PC-3 (cell line): ENCODE data around the gene PVR. TPM values are rescaled to one million over a fixed set of nuclear protein-coding genes. Genes with fewer than 3 reads are reported as not detected.
A peak's percentile ranks its signal among the peaks of the same experiment; 100 is the strongest.
"Not testable (repeated sequence)": the region's sequence is repeated elsewhere in the genome, so short reads cannot be mapped to it uniquely, and the experiment has no call there.

Experiments
- ATAC-seq: fragments of 200-7000 bp; cut with Tn5 transposase; 2 replicates; pipeline ENCODE4 v1.9.1; 2020; ENCODE audit warnings: mild to moderate bottlenecking, moderate library complexity
- BruUV-seq: library from RNA; stranded (reverse); fragments of 400-500 nt; replicated peaks from 2 replicates; lab custom pipeline; 2021; lab: Mats Ljungman, UMichigan
- CTCF ChIA-PET: fragments of 300-600 bp; sonication (Branson Sonifier 250); formaldehyde crosslinking; loops from one replicate; lab custom pipeline; 2022; ENCODE audit warnings: antibody characterized with exemption; lab: Charles Lee
- POLR2A ChIA-PET: fragments of 300-600 bp; sonication (Branson Sonifier 250); formaldehyde crosslinking; loops from one replicate; lab custom pipeline; 2022; ENCODE audit warnings: antibody characterized with exemption; ENCODE audit not compliant: unreplicated experiment; lab: Charles Lee
- DNase-seq: peaks from one replicate; pipeline ENCODE4 v3.0.0-alpha.2; 2015
- H2AFZ ChIP-seq: fragments of 300-600 bp; sonication (generic); 2 replicates; pipeline ENCODE4 v1.6.0; 2016; ENCODE audit warnings: antibody characterized with exemption, low read length
- H3F3A ChIP-seq: fragments of 300-600 bp; sonication (generic); one replicate; pipeline ENCODE4 v1.6.0; 2017; ENCODE audit warnings: antibody characterized with exemption, low read length, control low read depth, mild to moderate bottlenecking; ENCODE audit not compliant: unreplicated experiment
- H3K27ac ChIP-seq: fragments of 300-600 bp; sonication (generic); 2 replicates; pipeline ENCODE4 v1.5.1; 2016; ENCODE audit warnings: mild to moderate bottlenecking, low read length
- H3K27me3 ChIP-seq: fragments of 300-600 bp; sonication (generic); 2 replicates; pipeline ENCODE4 v1.6.1; 2016; ENCODE audit warnings: low read length, mixed read lengths
- H3K36me3 ChIP-seq: fragments of 300-600 bp; sonication (generic); 2 replicates; pipeline ENCODE4 v1.6.1; 2016; ENCODE audit warnings: low read depth, mixed run types, low read length, mixed read lengths
- H3K4me1 ChIP-seq: fragments of 300-600 bp; sonication (generic); 2 replicates; pipeline ENCODE4 v1.5.1; 2016; ENCODE audit warnings: low read length; ENCODE audit not compliant: insufficient read depth
- H3K4me2 ChIP-seq: fragments of 300-600 bp; sonication (generic); 2 replicates; pipeline ENCODE4 v1.6.0; 2016; ENCODE audit warnings: low read length
- H3K4me3 ChIP-seq: fragments of 300-600 bp; sonication (generic); 2 replicates; pipeline ENCODE4 v1.5.1; 2016; ENCODE audit warnings: mild to moderate bottlenecking, low read length, mixed read lengths
- H3K79me2 ChIP-seq: fragments of 300-600 bp; sonication (generic); 2 replicates; pipeline ENCODE4 v1.6.1; 2017; ENCODE audit warnings: low read length, mixed read lengths
- H3K9ac ChIP-seq: fragments of 300-600 bp; sonication (generic); 2 replicates; pipeline ENCODE4 v1.6.0; 2016; ENCODE audit warnings: mild to moderate bottlenecking, low read length
- H3K9me2 ChIP-seq: fragments of 300-600 bp; sonication (generic); replicated peaks from 2 replicates; pipeline ENCODE4 v1.6.1; 2016; ENCODE audit warnings: mixed run types, low read length, mixed read lengths
- H3K9me3 ChIP-seq: fragments of 300-600 bp; sonication (generic); 2 replicates; pipeline ENCODE4 v1.6.1; 2016; ENCODE audit warnings: low read length, mixed read lengths
- H4K20me1 ChIP-seq: fragments of 300-600 bp; sonication (generic); 2 replicates; pipeline ENCODE4 v1.6.1; 2016; ENCODE audit warnings: low read length, mixed read lengths
- EZH2 ChIP-seq: fragments of 300-600 bp; sonication (generic); IDR thresholded peaks from one replicate; pipeline ENCODE4 v1.6.1; 2017; ENCODE audit warnings: antibody characterized with exemption, mild to moderate bottlenecking, low read length; ENCODE audit not compliant: unreplicated experiment
- EZH2phosphoT487 ChIP-seq: fragments of 300-600 bp; sonication (generic); IDR thresholded peaks from 2 replicates; pipeline ENCODE4 v1.6.1; 2018; ENCODE audit warnings: mild to moderate bottlenecking, antibody characterized with exemption, low read length, borderline replicate concordance
- intact Hi-C: fragments of 100-400 bp; cut with micrococcal nuclease; formaldehyde crosslinking; loops from 2 replicates; pipeline ENCODE4 v1.9.0; 2023
- total RNA-seq: library from RNA; depleted of rRNA; stranded (reverse); fragments of >200 nt; gene quantifications from 2 replicates; pipeline ENCODE4 v1.2.3, GENCODE V29; 2014
- TF ChIP-seq, protein P1 (sequence below): fragments of 300-600 bp; sonication (generic); conservative IDR thresholded peaks from 2 replicates; pipeline ENCODE4 v1.5.1; 2017; ENCODE audit warnings: antibody characterized with exemption, low read depth, mild to moderate bottlenecking, low read length

The PVR gene
- total RNA-seq, 1 experiment from 2014 or later = 75.3 TPM

DNA sequence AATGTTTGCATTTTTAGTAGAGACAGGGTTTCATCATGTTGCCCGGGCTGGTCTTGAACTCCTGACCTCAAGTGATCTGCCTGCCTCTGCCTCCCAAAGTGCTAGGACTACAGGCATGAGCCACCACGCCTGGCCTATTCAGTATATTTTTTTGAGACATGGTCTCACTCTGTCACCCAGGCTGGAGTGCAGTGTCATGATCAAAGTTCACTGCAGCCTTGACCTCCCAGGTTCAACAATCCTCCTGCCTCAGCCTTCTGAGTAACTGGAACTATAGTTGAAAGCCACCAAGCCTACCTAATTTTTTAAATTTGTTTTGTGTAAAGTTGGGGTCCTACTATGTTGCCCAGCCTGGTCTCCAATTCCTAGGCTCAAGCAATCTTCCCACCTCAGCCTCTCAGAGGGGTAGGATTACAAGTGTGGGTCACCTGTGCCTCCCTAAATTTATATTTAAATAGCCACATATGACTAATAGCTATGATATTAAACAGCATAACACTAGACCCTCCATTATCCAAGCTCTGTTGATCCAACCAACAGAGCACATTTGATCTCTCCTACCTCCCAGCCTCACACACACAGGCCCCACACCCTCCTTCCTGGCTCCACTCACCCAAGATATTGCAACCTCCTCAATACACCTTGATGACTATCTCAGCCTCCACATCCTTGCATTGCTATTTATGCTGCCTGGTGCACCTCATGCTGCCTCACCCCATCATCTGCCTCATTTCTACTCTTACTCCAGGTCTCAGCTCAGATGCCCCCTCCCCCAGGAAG, 25.5 kb downstream of the PVR start:
- H3K9me3 ChIP-seq = no peaks in the 10 kb centered on the region
- H2AFZ ChIP-seq = no peak overlapping the region
- H3K4me3 ChIP-seq = no peak overlapping the region
- ATAC-seq (peak; percentile 51), DNase-seq (peak; percentile 48)
- H3F3A ChIP-seq = no peaks in the 10 kb centered on the region
- no peaks in the 10 kb centered on the region for H3K36me3 ChIP-seq
- no peaks in the 10 kb centered on the region for H3K27me3 ChIP-seq
- ChIA-PET POLR2A (no interaction called here), CTCF (no interaction called here)
- H3K9ac ChIP-seq = no peak overlapping the region
- H3K4me2 ChIP-seq = no peak overlapping the region
- intact Hi-C loops = no loop called here
- TF ChIP-seq, protein P1, sequence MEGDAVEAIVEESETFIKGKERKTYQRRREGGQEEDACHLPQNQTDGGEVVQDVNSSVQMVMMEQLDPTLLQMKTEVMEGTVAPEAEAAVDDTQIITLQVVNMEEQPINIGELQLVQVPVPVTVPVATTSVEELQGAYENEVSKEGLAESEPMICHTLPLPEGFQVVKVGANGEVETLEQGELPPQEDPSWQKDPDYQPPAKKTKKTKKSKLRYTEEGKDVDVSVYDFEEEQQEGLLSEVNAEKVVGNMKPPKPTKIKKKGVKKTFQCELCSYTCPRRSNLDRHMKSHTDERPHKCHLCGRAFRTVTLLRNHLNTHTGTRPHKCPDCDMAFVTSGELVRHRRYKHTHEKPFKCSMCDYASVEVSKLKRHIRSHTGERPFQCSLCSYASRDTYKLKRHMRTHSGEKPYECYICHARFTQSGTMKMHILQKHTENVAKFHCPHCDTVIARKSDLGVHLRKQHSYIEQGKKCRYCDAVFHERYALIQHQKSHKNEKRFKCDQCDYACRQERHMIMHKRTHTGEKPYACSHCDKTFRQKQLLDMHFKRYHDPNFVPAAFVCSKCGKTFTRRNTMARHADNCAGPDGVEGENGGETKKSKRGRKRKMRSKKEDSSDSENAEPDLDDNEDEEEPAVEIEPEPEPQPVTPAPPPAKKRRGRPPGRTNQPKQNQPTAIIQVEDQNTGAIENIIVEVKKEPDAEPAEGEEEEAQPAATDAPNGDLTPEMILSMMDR = no peak
- no peak for TF ChIP-seq EZH2phosphoT487
- TF ChIP-seq EZH2 = no peak
- peaks cover 9% of the 10 kb centered on the region for H3K4me1 ChIP-seq
- H3K79me2 ChIP-seq = no peaks in the 10 kb centered on the region
- no peaks in the 10 kb centered on the region for H3K9me2 ChIP-seq
- BruUV-seq = no TSS peak
- H3K27ac ChIP-seq = no peak overlapping the region
- H4K20me1 ChIP-seq = no peaks in the 10 kb centered on the region

DNA sequence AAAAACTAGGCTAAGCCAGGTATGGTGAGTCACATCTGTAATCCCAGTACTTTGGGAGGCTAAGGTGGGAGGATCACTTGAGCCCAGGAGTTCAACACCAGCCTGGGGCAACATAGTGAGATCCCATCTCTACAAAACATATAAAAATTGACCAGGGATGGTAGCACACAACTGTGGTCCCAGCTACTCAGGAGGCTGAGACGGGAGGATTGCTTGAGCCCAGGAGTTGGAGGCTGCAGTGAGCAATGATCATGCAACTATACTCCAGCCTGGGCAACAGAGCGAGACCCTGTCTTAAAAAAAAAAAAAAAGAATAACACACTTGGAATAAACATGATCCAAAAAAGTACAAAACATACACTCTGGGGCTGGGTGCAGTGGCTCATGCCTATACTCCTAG, 26.3 kb downstream of the PVR start:
- BruUV-seq, DNase-seq, H3K4me1 ChIP-seq, H3K27me3 ChIP-seq, H4K20me1 ChIP-seq, H3K27ac ChIP-seq, H2AFZ ChIP-seq, H3K9ac ChIP-seq, H3K4me2 ChIP-seq, H3K9me2 ChIP-seq, H3F3A ChIP-seq, POLR2A ChIA-PET, H3K4me3 ChIP-seq, H3K36me3 ChIP-seq, H3K9me3 ChIP-seq, intact Hi-C loops, CTCF ChIA-PET, ATAC-seq, H3K79me2 ChIP-seq: not testable (repeated sequence)

DNA sequence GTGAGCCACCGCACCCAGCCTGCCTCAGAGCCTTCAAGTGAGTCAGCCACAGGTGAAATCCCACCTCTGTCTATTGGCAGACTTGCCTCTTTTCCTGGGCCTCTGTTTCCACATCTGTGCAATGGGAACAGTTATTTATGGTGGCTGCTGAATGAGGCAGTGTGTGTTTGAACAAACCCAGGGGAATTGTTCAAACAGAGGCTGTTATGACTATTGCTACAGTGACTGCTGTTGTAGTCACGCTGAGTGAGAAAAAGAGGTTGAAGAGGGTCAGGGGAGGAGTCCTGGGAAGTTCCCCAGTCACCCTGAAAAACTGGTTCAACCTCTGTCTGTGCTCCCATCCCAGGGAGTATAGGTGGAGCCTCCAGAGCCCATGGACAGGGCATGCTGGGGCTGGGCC, 27.7 kb downstream of the PVR start, which contains the start of gene CEACAM19:
TSS of gene CEACAM19 (plus strand) at position 83 of the 400 bp plus-strand sequence. CDS start 450 bp downstream, outside the sequence.
- Histone ChIP-seq H3F3A (no peaks in the 10 kb centered on the region), H3K9me3 (no peaks in the 10 kb centered on the region), H4K20me1 (no peaks in the 10 kb centered on the region), H3K79me2 (no peaks in the 10 kb centered on the region), H3K9ac (peak within 1 kb of the TSS; percentile 45; the same call in 1 of the 2 replicates), H3K4me3 (no peak within 1 kb of the TSS), H2AFZ (no peak within 1 kb of the TSS), H3K27ac (peak within 1 kb of the TSS; percentile 74), H3K9me2 (no peaks in the 10 kb centered on the region), H3K4me1 (peaks cover 9% of the 10 kb centered on the region), H3K27me3 (no peaks in the 10 kb centered on the region), H3K4me2 (peak within 1 kb of the TSS; percentile 44), H3K36me3 (no peaks in the 10 kb centered on the region)
- ATAC-seq (peak; percentile 65), DNase-seq (peak; percentile 84)
- intact Hi-C loops = no loop called here
- TF ChIP-seq EZH2 = no peak
- TF ChIP-seq EZH2phosphoT487 = no peak
- TF ChIP-seq, protein P1 = no peak
- ChIA-PET CTCF (no interaction called here), POLR2A (no interaction called here)
- no TSS peak for BruUV-seq
